OCI-LY3 (cell line): ENCODE data around the gene DIAPH2.

Experiments used
- H2AFZ ChIP-seq: fragments of 200-600, 300-600 bp; shearing (Covaris generic); 2 replicates; pipeline ENCODE4 v1.6.0; 2014; ENCODE audit warnings: antibody characterized with exemption, low read depth, low read length
- H3K27ac ChIP-seq: fragments of 200-600, 300-600 bp; sonication (generic); 2 replicates; pipeline ENCODE4 v1.5.1; 2014; ENCODE audit warnings: mild to moderate bottlenecking, low read length, moderate library complexity, mixed read lengths
- H3K27me3 ChIP-seq: fragments of 200-600, 300-600 bp; sonication (generic); 2 replicates; pipeline ENCODE4 v1.6.1; 2014; ENCODE audit warnings: low read depth, low read length, mixed read lengths
- H3K36me3 ChIP-seq: fragments of 200-600, 300-600 bp; sonication (generic); replicated peaks from 2 replicates; pipeline ENCODE3; 2014; ENCODE audit warnings: low read depth, low read length, mixed read lengths
- H3K4me1 ChIP-seq: fragments of 300-600, 200-600 bp; sonication (generic); 2 replicates; pipeline ENCODE4 v1.6.1; 2014; ENCODE audit warnings: low read length, mixed read lengths
- H3K4me2 ChIP-seq: fragments of 200-600, 300-600 bp; sonication (generic); 2 replicates; pipeline ENCODE4 v1.6.1; 2014; ENCODE audit warnings: low read length, mixed read lengths
- H3K4me3 ChIP-seq: fragments of 300-600, 200-600 bp; sonication (generic); 2 replicates; pipeline ENCODE4 v1.5.1; 2014; ENCODE audit warnings: antibody characterized with exemption, mild to moderate bottlenecking, low read length, moderate library complexity
- H3K79me2 ChIP-seq: fragments of 300-600, 200-600 bp; shearing (Covaris generic); 2 replicates; pipeline ENCODE4 v1.6.1; 2014; ENCODE audit warnings: mild to moderate bottlenecking, low read length, mixed read lengths
- H3K9ac ChIP-seq: fragments of 300-600, 200-600 bp; shearing (Covaris generic); 2 replicates; pipeline ENCODE4 v1.6.0; 2014; ENCODE audit warnings: mild to moderate bottlenecking, low read length, moderate library complexity
- H3K9me3 ChIP-seq: fragments of 200-600, 300-600 bp; shearing (Covaris generic); 2 replicates; pipeline ENCODE4 v1.6.1; 2014; ENCODE audit warnings: low read length, mixed read lengths; ENCODE audit not compliant: insufficient read depth
- H4K20me1 ChIP-seq: fragments of 200-600, 300-600 bp; sonication (generic); 2 replicates; pipeline ENCODE4 v1.6.1; 2016; ENCODE audit warnings: low read length, mixed read lengths; ENCODE audit not compliant: insufficient read depth
- EZH2phosphoT487 ChIP-seq: fragments of 200-600 bp; shearing (Covaris generic); IDR thresholded peaks from 2 replicates; pipeline ENCODE4 v1.6.1; 2018; ENCODE audit warnings: antibody characterized with exemption, mixed run types, low read depth
- TF ChIP-seq, protein P1 (sequence below): fragments of 200-600, 300-600 bp; sonication (generic); IDR thresholded peaks from 2 replicates; pipeline ENCODE4 v1.5.1; 2014; ENCODE audit warnings: antibody characterized with exemption, low read length, low read depth

Gene DIAPH2

DNA sequence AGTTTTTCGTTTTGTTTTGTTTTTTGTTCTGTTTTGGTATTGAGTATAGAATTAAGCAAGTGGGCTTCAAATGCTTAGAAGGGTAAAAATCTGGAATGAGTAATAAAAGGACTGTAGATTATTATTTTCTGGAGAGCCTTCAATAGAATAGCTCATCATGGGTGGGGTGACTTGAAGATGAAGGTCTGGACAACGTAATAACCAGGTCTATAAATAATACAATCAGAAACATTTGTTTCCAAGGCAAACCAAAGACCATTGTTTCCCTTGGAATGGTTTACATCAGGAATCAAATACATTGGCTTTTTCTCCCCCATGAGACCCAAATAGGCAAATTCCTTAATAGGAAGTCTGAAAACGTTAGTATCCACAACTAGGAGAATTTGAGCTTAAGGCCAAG, 920.6 kb downstream of the DIAPH2 start:
- H3K4me1 ChIP-seq, result 0 out of 2 replicates have a peak, but pooled peaks cover 2% of the 10 kb centered on the region
- H3K9me3 ChIP-seq, result no peaks in the 10 kb centered on the region
- no peaks in the 10 kb centered on the region for H3K27me3 ChIP-seq
- no peak overlapping the region for H3K27ac ChIP-seq
- H4K20me1 ChIP-seq, result no peaks in the 10 kb centered on the region
- TF ChIP-seq, protein P1, sequence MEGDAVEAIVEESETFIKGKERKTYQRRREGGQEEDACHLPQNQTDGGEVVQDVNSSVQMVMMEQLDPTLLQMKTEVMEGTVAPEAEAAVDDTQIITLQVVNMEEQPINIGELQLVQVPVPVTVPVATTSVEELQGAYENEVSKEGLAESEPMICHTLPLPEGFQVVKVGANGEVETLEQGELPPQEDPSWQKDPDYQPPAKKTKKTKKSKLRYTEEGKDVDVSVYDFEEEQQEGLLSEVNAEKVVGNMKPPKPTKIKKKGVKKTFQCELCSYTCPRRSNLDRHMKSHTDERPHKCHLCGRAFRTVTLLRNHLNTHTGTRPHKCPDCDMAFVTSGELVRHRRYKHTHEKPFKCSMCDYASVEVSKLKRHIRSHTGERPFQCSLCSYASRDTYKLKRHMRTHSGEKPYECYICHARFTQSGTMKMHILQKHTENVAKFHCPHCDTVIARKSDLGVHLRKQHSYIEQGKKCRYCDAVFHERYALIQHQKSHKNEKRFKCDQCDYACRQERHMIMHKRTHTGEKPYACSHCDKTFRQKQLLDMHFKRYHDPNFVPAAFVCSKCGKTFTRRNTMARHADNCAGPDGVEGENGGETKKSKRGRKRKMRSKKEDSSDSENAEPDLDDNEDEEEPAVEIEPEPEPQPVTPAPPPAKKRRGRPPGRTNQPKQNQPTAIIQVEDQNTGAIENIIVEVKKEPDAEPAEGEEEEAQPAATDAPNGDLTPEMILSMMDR, result no peak
- TF ChIP-seq EZH2phosphoT487, result no peak
- no peak overlapping the region for H2AFZ ChIP-seq
- H3K9ac ChIP-seq, result no peak overlapping the region
- H3K4me2 ChIP-seq, result no peak overlapping the region
- no peak overlapping the region for H3K4me3 ChIP-seq
- H3K36me3 ChIP-seq, result no peaks in the 10 kb centered on the region
- H3K79me2 ChIP-seq, result no peaks in the 10 kb centered on the region

DNA sequence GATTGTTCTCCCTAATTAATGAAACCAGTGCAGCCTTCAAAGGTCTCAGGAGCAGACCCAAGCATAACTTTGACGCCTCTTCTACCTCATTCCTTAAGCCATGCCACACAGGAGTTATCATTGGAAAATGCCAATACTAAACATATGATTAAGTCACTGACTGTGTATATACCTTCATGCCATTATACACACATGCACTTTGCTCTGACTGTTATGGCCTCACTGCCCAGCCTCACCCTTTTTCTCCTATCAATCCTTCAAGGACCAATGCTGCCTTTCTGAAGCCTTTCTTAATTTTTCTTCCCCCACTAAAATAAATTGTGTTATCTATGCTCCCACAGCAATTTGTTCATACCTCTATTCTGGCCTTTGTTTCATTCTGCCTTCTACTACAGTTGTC, 924.7 kb downstream of the DIAPH2 start:
- no peaks in the 10 kb centered on the region for H4K20me1 ChIP-seq
- no peak overlapping the region for H3K27ac ChIP-seq
- no peaks in the 10 kb centered on the region for H3K79me2 ChIP-seq
- no peaks in the 10 kb centered on the region for H3K36me3 ChIP-seq
- H3K9ac ChIP-seq, result no peak overlapping the region
- H3K27me3 ChIP-seq, result no peaks in the 10 kb centered on the region
- H2AFZ ChIP-seq, result no peak overlapping the region
- 0 out of 2 replicates have a peak, but pooled peaks cover 2% of the 10 kb centered on the region for H3K4me1 ChIP-seq
- H3K9me3 ChIP-seq, result no peaks in the 10 kb centered on the region
- TF ChIP-seq, protein P1, result no peak
- TF ChIP-seq EZH2phosphoT487, result no peak
- no peak overlapping the region for H3K4me2 ChIP-seq
- H3K4me3 ChIP-seq, result no peak overlapping the region

DNA sequence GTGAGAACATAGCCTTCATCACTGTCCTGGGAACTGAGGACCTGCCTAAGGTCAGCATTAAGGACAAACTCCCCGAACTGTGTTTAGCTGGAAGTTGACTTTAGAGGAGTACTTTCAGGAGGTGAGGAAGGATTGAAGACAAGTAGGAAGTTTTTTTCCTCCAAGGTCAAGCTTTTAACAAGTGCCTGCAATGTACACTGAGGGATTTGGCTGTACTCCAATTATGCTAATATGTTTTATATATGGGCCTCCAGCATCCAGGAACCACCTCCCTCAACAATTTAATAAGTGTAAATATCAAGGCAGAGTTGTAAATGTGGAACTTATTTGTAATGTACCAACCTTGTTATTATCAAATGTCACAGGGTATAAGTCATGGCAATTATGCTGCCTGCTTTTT, 925.3 kb downstream of the DIAPH2 start:
- no peaks in the 10 kb centered on the region for H4K20me1 ChIP-seq
- H3K27ac ChIP-seq, result no peak overlapping the region
- H2AFZ ChIP-seq, result no peak overlapping the region
- TF ChIP-seq, protein P1, result no peak
- TF ChIP-seq EZH2phosphoT487, result no peak
- H3K36me3 ChIP-seq, result no peaks in the 10 kb centered on the region
- H3K4me1 ChIP-seq, result 0 out of 2 replicates have a peak, but pooled peaks cover 2% of the 10 kb centered on the region
- H3K27me3 ChIP-seq, result no peaks in the 10 kb centered on the region
- H3K4me2 ChIP-seq, result no peak overlapping the region
- no peak overlapping the region for H3K4me3 ChIP-seq
- H3K9ac ChIP-seq, result no peak overlapping the region
- H3K9me3 ChIP-seq, result no peaks in the 10 kb centered on the region
- no peaks in the 10 kb centered on the region for H3K79me2 ChIP-seq

DNA sequence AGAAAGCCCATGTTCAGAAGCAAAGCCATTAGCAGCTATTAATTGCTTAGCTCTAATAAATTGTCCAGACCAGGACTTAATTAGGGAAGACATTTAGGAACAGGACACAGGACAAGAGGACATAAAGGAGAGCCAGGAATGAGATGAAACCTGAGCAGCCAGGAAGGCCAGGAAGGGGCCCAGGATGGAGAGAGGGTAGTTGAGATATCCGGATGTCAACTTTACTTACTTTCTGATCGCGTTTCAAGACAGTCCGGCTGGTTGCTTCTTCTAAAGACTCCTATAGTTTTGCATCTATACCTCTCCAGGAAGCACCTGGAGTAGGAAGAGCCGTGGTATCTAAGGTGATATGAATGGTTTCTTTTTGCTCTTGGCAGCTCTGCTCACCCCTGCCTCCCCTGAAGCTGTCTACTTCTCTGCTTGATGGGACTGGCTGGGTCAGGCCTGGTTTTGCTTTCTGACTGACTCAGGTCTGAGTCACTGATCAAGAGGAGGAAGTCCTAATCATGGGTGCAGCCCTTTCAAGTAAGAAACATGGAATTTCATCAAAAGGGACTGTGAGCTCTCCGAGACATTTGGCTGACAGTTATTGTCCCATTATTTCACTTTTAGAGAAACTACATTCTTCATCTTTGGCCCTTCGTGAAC, 932.4 kb downstream of the DIAPH2 start:
- no peaks in the 10 kb centered on the region for H4K20me1 ChIP-seq
- peaks cover 10% of the 10 kb centered on the region for H3K4me1 ChIP-seq
- H2AFZ ChIP-seq, result peak overlapping the region; percentile 70
- no peaks in the 10 kb centered on the region for H3K27me3 ChIP-seq
- no peaks in the 10 kb centered on the region for H3K36me3 ChIP-seq
- TF ChIP-seq, protein P1, result no peak
- TF ChIP-seq EZH2phosphoT487, result no peak
- peak overlapping the region; percentile 66 for H3K4me2 ChIP-seq
- no peaks in the 10 kb centered on the region for H3K79me2 ChIP-seq
- H3K9ac ChIP-seq, result 0 out of 2 replicates have a peak overlapping the region, but pooled peaks have one; percentile 24
- peak overlapping the region; percentile 33 for H3K4me3 ChIP-seq
- H3K27ac ChIP-seq, result no peak overlapping the region
- H3K9me3 ChIP-seq, result no peaks in the 10 kb centered on the region
